Uterus (tissue), 2 donors: Measurements from ENCODE around the gene U2SURP.
"Not testable (repeated sequence)": the region's sequence is repeated elsewhere in the genome, so short reads cannot be mapped to it uniquely, and the experiment has no call there.

Experiments used
- CTCF ChIP-seq, 4 experiments: fragments of 200-600 bp in 2 of 4; fragments of 450-650 bp in 2 of 4; sonication (generic) in 2 of 4; IDR thresholded peaks; one replicate each; pipeline ENCODE4 v1.5.1; 2016 to 2019; ENCODE audit warnings: antibody characterized with exemption in 4 of 4, mild to moderate bottlenecking in 2 of 4, moderate library complexity in 1 of 4
- POLR2A ChIP-seq, 2 donors: fragments of 450-650 bp; IDR thresholded peaks; one replicate each; pipeline ENCODE4 v1.6.1; 2016; ENCODE audit warnings: antibody characterized with exemption in 2 of 2, mild to moderate bottlenecking in 1 of 2, moderate library complexity in 1 of 2

- not testable (repeated sequence) for TF ChIP-seq POLR2A, CTCF (IDR thresholded peaks at IDR 0.05)
Observed at GRCh38 chr3:142988826-142989225, 12.5 kb upstream of the U2SURP start.
